ES-I3 (cell line): ENCODE measurements around the gene TMEM43.
"Not testable (repeated sequence)": the region's sequence is repeated elsewhere in the genome, so short reads cannot be mapped to it uniquely, and the experiment has no call there.

Experiments used
- H3K36me3 ChIP-seq: 2 replicates; pipeline ENCODE4 v1.6.1; 2013; ENCODE audit warnings: mild to moderate bottlenecking, low read length, control low read depth, moderate library complexity; ENCODE audit not compliant: insufficient read depth
- H3K4me1 ChIP-seq: 2 replicates; pipeline ENCODE4 v1.6.1; 2013; ENCODE audit warnings: mild to moderate bottlenecking, control low read depth, low read length; ENCODE audit not compliant: insufficient read depth
- H3K9ac ChIP-seq: 2 replicates; pipeline ENCODE4 v1.6.1; 2013; ENCODE audit warnings: low read depth, mild to moderate bottlenecking, low read length, moderate library complexity
- H3K9me3 ChIP-seq: 2 replicates; pipeline ENCODE4 v1.6.1; 2013; ENCODE audit warnings: mild to moderate bottlenecking, low read length, moderate library complexity; ENCODE audit not compliant: control insufficient read depth, insufficient read depth

TMEM43 gene

GRCh38 chr3:14124615-14125192 lies at the start of gene TMEM43, which contains the start of gene CHCHD4:
Gene TMEM43 (plus strand): TSS chr3:14125052. CDS start chr3:14125194, 142 bp downstream.
Gene CHCHD4 (minus strand): TSS chr3:14124870. CDS start chr3:14124676, 194 bp downstream.
- Histone ChIP-seq H3K9ac (peak within 1 kb of the TSS; percentile 74), H3K36me3 (peaks cover 11% of the 10 kb centered on the region), H3K9me3 (no peaks in the 10 kb centered on the region), H3K4me1 (peaks cover 26% of the 10 kb centered on the region)

GRCh38 chr3:14075233-14075632 lies 49.6 kb upstream of the TMEM43 start:
- not testable (repeated sequence) for H3K9ac ChIP-seq, H3K4me1 ChIP-seq, H3K36me3 ChIP-seq, H3K9me3 ChIP-seq

- Histone ChIP-seq H3K9ac (no peak overlapping the region), H3K9me3 (peaks cover 9% of the 10 kb centered on the region; the same call in 1 of the 2 replicates), H3K36me3 (no peaks in the 10 kb centered on the region), H3K4me1 (no peaks in the 10 kb centered on the region)
Observed at GRCh38 chr3:14077310-14077709, 47.5 kb upstream of the TMEM43 start.

GRCh38 chr3:14082108-14082657 lies 42.7 kb upstream of the TMEM43 start:
- Histone ChIP-seq H3K9ac (no peak overlapping the region), H3K9me3 (peaks cover 21% of the 10 kb centered on the region; the same call in 1 of the 2 replicates), H3K4me1 (no peaks in the 10 kb centered on the region), H3K36me3 (no peaks in the 10 kb centered on the region)

- not testable (repeated sequence) for H3K9ac ChIP-seq
Observed at GRCh38 chr3:14087461-14087860, 37.4 kb upstream of the TMEM43 start.

GRCh38 chr3:14091959-14092358 lies 32.9 kb upstream of the TMEM43 start:
- H3K4me1 ChIP-seq, H3K36me3 ChIP-seq, H3K9me3 ChIP-seq, H3K9ac ChIP-seq: not testable (repeated sequence)

More at GRCh38 chr3:14087461-14087860, 37.4 kb upstream of the TMEM43 start:
- H3K4me1 ChIP-seq, H3K36me3 ChIP-seq: not testable (repeated sequence)
- peaks cover 17% of the 10 kb centered on the region; the same call in 1 of the 2 replicates for H3K9me3 ChIP-seq

GRCh38 chr3:14092464-14092863 lies 32.4 kb upstream of the TMEM43 start:
- H3K9ac ChIP-seq, result no peak overlapping the region
- H3K4me1 ChIP-seq, result peaks cover 3% of the 10 kb centered on the region; the same call in 1 of the 2 replicates
- H3K36me3 ChIP-seq, result no peaks in the 10 kb centered on the region
- H3K9me3 ChIP-seq, result peaks cover 5% of the 10 kb centered on the region; the same call in 1 of the 2 replicates

- Histone ChIP-seq H3K4me1 (peaks cover 3% of the 10 kb centered on the region; the same call in 1 of the 2 replicates), H3K36me3 (no peaks in the 10 kb centered on the region), H3K9ac (no peak overlapping the region), H3K9me3 (no peaks in the 10 kb centered on the region)
Observed at GRCh38 chr3:14093831-14094230, 31.0 kb upstream of the TMEM43 start.

- peaks cover 3% of the 10 kb centered on the region; the same call in 1 of the 2 replicates for H3K4me1 ChIP-seq
- H3K36me3 ChIP-seq, result no peaks in the 10 kb centered on the region
- no peak overlapping the region for H3K9ac ChIP-seq
- H3K9me3 ChIP-seq, result no peaks in the 10 kb centered on the region
Observed at GRCh38 chr3:14096742-14097141, 28.1 kb upstream of the TMEM43 start.

GRCh38 chr3:14097616-14098391 lies 27.0 kb upstream of the TMEM43 start:
- H3K9ac ChIP-seq, result no peak overlapping the region
- H3K4me1 ChIP-seq, result no peaks in the 10 kb centered on the region
- no peaks in the 10 kb centered on the region for H3K36me3 ChIP-seq
- no peaks in the 10 kb centered on the region for H3K9me3 ChIP-seq

GRCh38 chr3:14109821-14110220 lies 15.0 kb upstream of the TMEM43 start:
- not testable (repeated sequence) for H3K9ac ChIP-seq, H3K9me3 ChIP-seq, H3K4me1 ChIP-seq, H3K36me3 ChIP-seq

GRCh38 chr3:14110699-14111098 lies 14.2 kb upstream of the TMEM43 start:
- H3K4me1 ChIP-seq, result no peaks in the 10 kb centered on the region
- H3K9me3 ChIP-seq, result no peaks in the 10 kb centered on the region
- no peak overlapping the region for H3K9ac ChIP-seq
- H3K36me3 ChIP-seq, result peaks cover 8% of the 10 kb centered on the region; the same call in 1 of the 2 replicates

GRCh38 chr3:14113965-14114635 lies 10.8 kb upstream of the TMEM43 start:
- H3K9ac ChIP-seq, result no peak overlapping the region
- H3K9me3 ChIP-seq, result 0 out of 2 replicates have a peak, but pooled peaks cover under 1% of the 10 kb centered on the region
- no peaks in the 10 kb centered on the region for H3K4me1 ChIP-seq
- peaks cover 8% of the 10 kb centered on the region; the same call in 1 of the 2 replicates for H3K36me3 ChIP-seq
